Measurements from ENCODE around the gene SEMA7A.
A peak's percentile ranks its signal among the peaks of the same experiment; 100 is the strongest.

The SEMA7A gene

DNA sequence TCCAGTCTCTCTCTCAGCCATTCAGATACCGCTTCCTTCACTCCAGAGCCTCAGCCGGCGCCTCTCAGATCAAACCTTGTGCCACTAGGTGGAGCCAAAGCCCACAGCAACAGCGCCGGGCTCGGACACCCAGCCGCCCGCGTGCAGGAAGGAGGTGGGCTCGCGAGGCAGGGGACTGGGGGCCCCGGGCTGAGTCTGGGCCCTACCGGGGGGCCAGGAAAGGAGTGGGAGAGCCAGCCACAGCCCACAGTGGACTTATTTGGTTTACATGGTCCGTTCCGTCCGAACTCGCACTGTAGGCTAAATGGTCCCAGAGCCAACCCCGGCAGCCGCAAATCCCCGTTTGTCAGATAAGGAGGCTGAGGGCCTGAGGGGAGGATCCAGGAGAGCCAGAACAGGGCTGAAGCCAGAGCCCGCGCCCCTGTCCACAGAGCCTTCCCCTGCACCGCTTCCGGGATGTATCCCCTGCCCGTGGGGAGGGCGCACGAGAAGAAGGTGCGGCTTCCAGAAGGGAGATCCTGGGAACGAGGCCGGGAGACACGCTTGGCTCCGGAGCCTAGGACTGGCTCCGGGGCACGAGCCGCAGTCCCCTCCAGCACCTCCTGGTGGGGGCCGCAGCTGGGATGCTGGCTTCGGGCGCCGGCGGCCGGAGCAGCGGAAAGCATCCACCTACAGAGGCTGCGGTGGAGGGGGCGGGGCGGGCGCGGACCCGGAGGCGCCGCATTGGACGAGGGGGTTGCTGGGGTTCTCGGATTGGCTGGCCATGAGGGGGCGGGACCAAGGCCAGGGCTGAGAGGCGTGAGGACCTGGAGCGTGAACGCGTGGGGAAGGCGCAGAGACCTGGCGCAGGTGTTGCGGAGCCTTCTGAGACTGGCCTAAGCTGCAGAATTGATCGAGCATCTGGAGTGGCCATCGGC is 59.8 kb downstream of the SEMA7A start:
- H3K27ac ChIP-seq, result peak overlapping the region; percentile 59
- TF ChIP-seq, protein P1, sequence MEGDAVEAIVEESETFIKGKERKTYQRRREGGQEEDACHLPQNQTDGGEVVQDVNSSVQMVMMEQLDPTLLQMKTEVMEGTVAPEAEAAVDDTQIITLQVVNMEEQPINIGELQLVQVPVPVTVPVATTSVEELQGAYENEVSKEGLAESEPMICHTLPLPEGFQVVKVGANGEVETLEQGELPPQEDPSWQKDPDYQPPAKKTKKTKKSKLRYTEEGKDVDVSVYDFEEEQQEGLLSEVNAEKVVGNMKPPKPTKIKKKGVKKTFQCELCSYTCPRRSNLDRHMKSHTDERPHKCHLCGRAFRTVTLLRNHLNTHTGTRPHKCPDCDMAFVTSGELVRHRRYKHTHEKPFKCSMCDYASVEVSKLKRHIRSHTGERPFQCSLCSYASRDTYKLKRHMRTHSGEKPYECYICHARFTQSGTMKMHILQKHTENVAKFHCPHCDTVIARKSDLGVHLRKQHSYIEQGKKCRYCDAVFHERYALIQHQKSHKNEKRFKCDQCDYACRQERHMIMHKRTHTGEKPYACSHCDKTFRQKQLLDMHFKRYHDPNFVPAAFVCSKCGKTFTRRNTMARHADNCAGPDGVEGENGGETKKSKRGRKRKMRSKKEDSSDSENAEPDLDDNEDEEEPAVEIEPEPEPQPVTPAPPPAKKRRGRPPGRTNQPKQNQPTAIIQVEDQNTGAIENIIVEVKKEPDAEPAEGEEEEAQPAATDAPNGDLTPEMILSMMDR (conservative IDR thresholded peaks at IDR 0.05), result peak; percentile 92
- no peak for TF ChIP-seq ZFX (IDR thresholded peaks at IDR 0.05)

DNA sequence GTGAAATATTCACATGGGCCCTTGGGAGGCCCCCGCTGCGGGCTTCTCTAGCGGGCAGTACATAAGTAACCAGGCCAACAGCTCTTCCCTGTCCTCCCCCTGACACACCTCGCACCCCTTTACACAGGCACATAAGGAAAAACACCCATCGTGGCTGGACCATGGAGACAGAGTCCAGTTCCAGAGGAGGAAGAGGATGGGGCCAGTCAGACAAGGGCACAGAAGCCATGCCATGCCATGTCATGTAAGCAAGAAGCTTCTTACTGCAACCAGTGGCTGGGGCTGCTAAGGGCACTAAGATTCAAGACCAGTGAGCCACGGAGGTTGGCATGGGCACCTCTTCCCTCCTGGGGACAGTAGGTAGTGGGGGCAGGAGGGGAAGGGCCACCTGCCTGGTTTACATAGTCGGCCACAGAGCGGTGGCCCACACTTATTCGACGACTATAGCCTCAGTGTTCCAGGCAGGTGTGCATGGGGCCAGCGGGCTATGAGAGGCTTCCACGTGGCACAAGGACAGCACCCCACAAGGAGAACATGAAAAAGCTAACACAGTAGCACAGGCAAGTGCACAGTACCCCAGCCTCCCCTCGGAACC is 60.6 kb downstream of the SEMA7A start:
- peak overlapping the region; percentile 59 for H3K27ac ChIP-seq
- TF ChIP-seq ZFX (IDR thresholded peaks at IDR 0.05), result no peak
- TF ChIP-seq, protein P1 (conservative IDR thresholded peaks at IDR 0.05), result no peak

DNA sequence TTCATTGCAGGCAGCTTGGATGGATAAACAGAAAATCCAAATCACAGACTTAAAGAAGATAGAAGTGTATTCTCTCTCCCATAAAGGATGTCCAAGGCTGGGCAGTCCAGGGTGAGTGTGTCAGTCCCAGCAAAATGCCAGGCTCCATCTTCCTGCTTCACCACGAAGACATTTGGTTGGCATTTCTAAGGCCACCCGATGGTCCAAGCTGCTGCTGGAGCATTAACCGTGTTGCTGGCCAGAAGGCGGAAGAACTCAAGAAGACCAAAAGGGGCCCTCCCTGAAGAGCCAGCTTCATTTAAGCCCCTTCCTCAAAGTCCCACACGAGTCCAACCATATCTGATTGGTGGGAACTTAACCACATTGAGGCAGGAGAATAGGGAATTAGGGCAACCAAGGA is 63.3 kb downstream of the SEMA7A start:
- TF ChIP-seq ZFX (IDR thresholded peaks at IDR 0.05), result no peak
- TF ChIP-seq, protein P1 (conservative IDR thresholded peaks at IDR 0.05), result no peak
- no peak overlapping the region for H3K27ac ChIP-seq

DNA sequence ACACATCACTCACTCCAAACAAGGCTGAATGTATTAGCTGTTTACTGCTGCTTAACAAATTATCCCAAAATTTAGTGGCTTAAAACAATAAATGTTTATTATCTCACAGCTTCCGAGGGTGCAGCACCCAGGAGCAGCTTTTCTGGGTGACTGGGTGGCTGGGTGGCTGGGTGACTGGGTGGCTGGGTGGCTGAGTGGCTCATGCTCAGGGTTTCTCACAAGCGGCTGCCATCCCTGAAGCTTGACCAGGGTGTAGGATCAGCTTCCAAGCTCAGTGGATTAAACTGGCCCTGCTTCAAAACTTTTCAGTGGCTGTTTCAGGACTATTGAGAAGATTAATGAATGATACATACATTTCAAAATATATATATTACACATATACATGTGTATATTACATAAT is 64.0 kb downstream of the SEMA7A start:
- H3K27ac ChIP-seq, result no peak overlapping the region
- no peak for TF ChIP-seq ZFX (IDR thresholded peaks at IDR 0.05)
- TF ChIP-seq, protein P1 (conservative IDR thresholded peaks at IDR 0.05), result no peak

DNA sequence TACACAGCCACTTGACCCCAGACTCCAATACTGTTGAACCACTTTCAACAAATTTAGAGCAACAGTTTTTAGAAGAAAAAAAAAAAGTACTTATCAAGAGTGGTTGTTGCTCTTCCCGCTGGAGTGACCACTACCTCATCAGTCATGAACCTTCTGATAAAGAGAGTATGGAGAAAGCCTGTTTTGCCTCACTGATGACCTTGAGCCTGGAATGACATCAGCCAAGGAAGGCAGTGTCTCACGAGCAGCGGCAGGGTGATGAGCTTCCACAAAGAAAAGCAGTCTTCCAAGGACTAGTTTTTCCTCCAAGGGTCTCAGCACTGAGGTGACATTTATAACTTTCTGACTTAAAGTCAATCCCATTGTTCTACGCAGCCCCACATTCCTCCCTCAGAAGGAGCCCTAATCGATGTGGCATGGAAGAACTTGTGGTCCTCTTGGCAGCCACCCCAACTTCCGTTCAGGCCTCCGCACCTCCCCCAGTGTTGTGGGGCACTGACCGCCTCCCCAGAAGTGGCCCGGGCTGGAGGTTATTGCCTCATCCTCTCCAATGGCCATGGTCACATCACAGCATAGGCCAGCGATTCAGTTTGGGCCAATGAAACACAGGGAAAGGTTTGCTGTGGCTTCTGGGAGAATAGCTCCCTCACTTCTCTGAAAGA is 64.5 kb downstream of the SEMA7A start:
- TF ChIP-seq, protein P1 (conservative IDR thresholded peaks at IDR 0.05), result no peak
- TF ChIP-seq ZFX (IDR thresholded peaks at IDR 0.05), result no peak
- no peak overlapping the region for H3K27ac ChIP-seq

DNA sequence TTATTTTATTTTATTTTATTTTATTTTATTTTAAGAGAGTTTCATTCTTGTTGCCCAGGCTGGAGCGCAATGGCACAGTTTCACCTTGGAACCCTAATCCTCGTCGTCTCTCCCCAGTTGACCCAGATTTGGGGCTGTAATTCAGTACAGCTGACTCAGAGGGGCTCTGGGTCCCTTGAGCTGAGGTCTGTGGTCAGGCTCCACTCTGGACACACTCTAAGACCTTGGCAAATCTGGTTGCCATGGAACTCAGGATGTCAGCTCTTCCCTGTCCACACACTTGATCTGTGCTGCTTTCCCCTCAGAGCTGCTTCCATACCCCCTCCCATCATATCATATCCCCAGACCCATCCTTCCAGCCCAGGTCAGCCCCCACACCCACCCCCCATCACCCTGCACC is 65.6 kb downstream of the SEMA7A start:
- no peak for TF ChIP-seq ZFX (IDR thresholded peaks at IDR 0.05)
- TF ChIP-seq, protein P1 (conservative IDR thresholded peaks at IDR 0.05), result no peak
- no peak overlapping the region for H3K27ac ChIP-seq

All from C4-2B (cell line).